ENCODE data around the gene TRMT1.

The TRMT1 gene

GRCh38 chr19:13089857-13090507, 26.6 kb downstream of the TRMT1 start:
- no peak for DNase-seq

GRCh38 chr19:13089139-13089856, 27.2 kb downstream of the TRMT1 start:
- DNase-seq: no peak

GRCh38 chr19:13087795-13088537, 28.6 kb downstream of the TRMT1 start:
- DNase-seq: no peak

- DNase-seq: no peak
These were observed 29.2 kb downstream of the TRMT1 start for GRCh38 chr19:13087295-13087694.

GRCh38 chr19:13086341-13086740, 30.2 kb downstream of the TRMT1 start:
- no peak for DNase-seq

- no peak for DNase-seq
These were observed 30.9 kb downstream of the TRMT1 start for GRCh38 chr19:13085666-13086065.

- no peak for DNase-seq
These were observed 32.9 kb downstream of the TRMT1 start for GRCh38 chr19:13083627-13084026.

- DNase-seq: no peak
These were observed 33.5 kb downstream of the TRMT1 start for GRCh38 chr19:13083008-13083404.

GRCh38 chr19:13082192-13083007, 34.1 kb downstream of the TRMT1 start:
- DNase-seq: peak; percentile 94

- no peak for DNase-seq
These were observed 37.0 kb downstream of the TRMT1 start for GRCh38 chr19:13079542-13079986.

- no peak for DNase-seq
These were observed 37.5 kb downstream of the TRMT1 start for GRCh38 chr19:13078897-13079541.

GRCh38 chr19:13078381-13078780, 38.2 kb downstream of the TRMT1 start:
- DNase-seq: no peak

- DNase-seq: no peak
These were observed 39.3 kb downstream of the TRMT1 start for GRCh38 chr19:13077240-13077639.

GRCh38 chr19:13076787-13077186, 39.8 kb downstream of the TRMT1 start:
- no peak for DNase-seq

- no peak for DNase-seq
These were observed 40.2 kb downstream of the TRMT1 start for GRCh38 chr19:13076320-13076719.

- DNase-seq: no peak
These were observed 42.2 kb downstream of the TRMT1 start for GRCh38 chr19:13074378-13074777.

GRCh38 chr19:13073263-13073662, 43.3 kb downstream of the TRMT1 start:
- DNase-seq: no peak

GRCh38 chr19:13072188-13072908, 44.2 kb downstream of the TRMT1 start:
- no peak for DNase-seq

- DNase-seq: no peak
These were observed 44.9 kb downstream of the TRMT1 start for GRCh38 chr19:13071444-13072187.

- DNase-seq: no peak
These were observed 46.0 kb downstream of the TRMT1 start for GRCh38 chr19:13070425-13071140.

Measured in NCI-H146 (cell line).